SK-N-MC (cell line): ENCODE measurements around the gene GTF2IRD1.

Source experiments
- EZH2 ChIP-seq: fragments of 200-600 bp; sonication (generic); IDR thresholded peaks from one replicate; pipeline ENCODE4 v1.6.1; 2017; ENCODE audit warnings: antibody characterized with exemption
- FOXP2 ChIP-seq: optimal IDR thresholded peaks from 2 replicates; pipeline ENCODE3; 2011; ENCODE audit warnings: mild to moderate bottlenecking, moderate library complexity; ENCODE audit not compliant: insufficient read depth; ENCODE audit errors: extremely low read length, control extremely low read depth
- POLR2AphosphoS5 ChIP-seq: IDR thresholded peaks from 2 replicates; pipeline ENCODE4 v1.6.1; 2012; ENCODE audit warnings: mild to moderate bottlenecking, low read depth, low read length, borderline replicate concordance

DNA sequence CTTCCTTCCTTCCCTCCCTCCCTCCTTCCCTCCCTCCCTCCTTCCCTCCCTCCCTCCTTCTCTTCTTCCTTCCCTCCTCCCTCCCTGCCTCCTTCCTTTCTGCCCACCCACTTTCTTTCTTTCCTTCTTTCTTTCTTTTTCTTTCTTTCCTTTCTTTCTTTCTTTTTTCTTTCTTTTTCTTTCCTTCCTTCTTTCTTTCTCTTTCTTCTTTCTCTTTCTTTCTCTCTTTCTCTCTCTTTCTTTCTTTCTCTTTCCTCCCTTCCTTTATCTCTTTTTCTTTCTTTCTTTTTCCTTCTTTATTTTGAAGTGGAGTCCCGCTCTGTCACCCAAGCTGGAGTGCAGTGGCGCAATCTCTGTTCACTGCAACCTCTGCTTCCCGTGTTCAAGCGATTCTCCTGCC is 33.7 kb upstream of the GTF2IRD1 start:
- TF ChIP-seq POLR2AphosphoS5 (no peak), EZH2 (no peak), FOXP2 (no peak)
